Hematopoietic multipotent progenitor cell treated with erythropoietin and hydrocortisone succinate and interleukin-3 and kit ligand, for 8 days (in vitro differentiated cells): ENCODE data around the gene WRNIP1.

Source experiments
- DNase-seq: peaks from one replicate; pipeline ENCODE4 v3.0.0-alpha.2; 2015

WRNIP1 gene

GRCh38 chr6:2763876-2764540 lies 1.2 kb upstream of the WRNIP1 start:
- no peak for DNase-seq

- peak; percentile 87 for DNase-seq
These were observed 505 bp upstream of the WRNIP1 start for GRCh38 chr6:2764610-2765165.

GRCh38 chr6:2765896-2766766 lies 938 bp downstream of the WRNIP1 start:
- peak; percentile 80 for DNase-seq

- DNase-seq = peak; percentile 35
These were observed 1.8 kb downstream of the WRNIP1 start for GRCh38 chr6:2766767-2767656.

GRCh38 chr6:2767657-2768524 lies 2.7 kb downstream of the WRNIP1 start:
- DNase-seq = no peak

GRCh38 chr6:2768696-2769095 lies 3.5 kb downstream of the WRNIP1 start:
- DNase-seq = no peak

- peak; percentile 91 for DNase-seq
These were observed 5.0 kb downstream of the WRNIP1 start for GRCh38 chr6:2770171-2770570.

- no peak for DNase-seq
These were observed 5.9 kb downstream of the WRNIP1 start for GRCh38 chr6:2771079-2771478.

- DNase-seq = no peak
These were observed 7.6 kb downstream of the WRNIP1 start for GRCh38 chr6:2772840-2773239.

- no peak for DNase-seq
These were observed 8.3 kb downstream of the WRNIP1 start for GRCh38 chr6:2773449-2773848.

- no peak for DNase-seq
These were observed 9.8 kb downstream of the WRNIP1 start for GRCh38 chr6:2775003-2775402.

GRCh38 chr6:2777249-2777648 lies 12.1 kb downstream of the WRNIP1 start:
- DNase-seq = no peak

GRCh38 chr6:2780102-2780737 lies 15.0 kb downstream of the WRNIP1 start:
- no peak for DNase-seq

GRCh38 chr6:2781685-2782355 lies 16.6 kb downstream of the WRNIP1 start:
- no peak for DNase-seq

GRCh38 chr6:2782356-2782708 lies 17.1 kb downstream of the WRNIP1 start:
- DNase-seq = no peak

- no peak for DNase-seq
These were observed 17.6 kb downstream of the WRNIP1 start for GRCh38 chr6:2782825-2783187.

- peak; percentile 90 for DNase-seq
These were observed 18.2 kb downstream of the WRNIP1 start for GRCh38 chr6:2783188-2783963.

GRCh38 chr6:2784061-2784460 lies 18.9 kb downstream of the WRNIP1 start:
- DNase-seq = no peak

GRCh38 chr6:2784930-2785329 lies 19.7 kb downstream of the WRNIP1 start:
- DNase-seq = no peak

GRCh38 chr6:2786269-2786668 lies 21.1 kb downstream of the WRNIP1 start:
- no peak for DNase-seq
